Measurements from ENCODE around the gene RIPOR3. TPM values are rescaled to one million over a fixed set of nuclear protein-coding genes. Genes with fewer than 3 reads are reported as not detected.
"Not testable (repeated sequence)": the region's sequence is repeated elsewhere in the genome, so short reads cannot be mapped to it uniquely, and the experiment has no call there.

Gene RIPOR3
- total RNA-seq, 1 donor from 2014 or later: 3.4 TPM

DNA sequence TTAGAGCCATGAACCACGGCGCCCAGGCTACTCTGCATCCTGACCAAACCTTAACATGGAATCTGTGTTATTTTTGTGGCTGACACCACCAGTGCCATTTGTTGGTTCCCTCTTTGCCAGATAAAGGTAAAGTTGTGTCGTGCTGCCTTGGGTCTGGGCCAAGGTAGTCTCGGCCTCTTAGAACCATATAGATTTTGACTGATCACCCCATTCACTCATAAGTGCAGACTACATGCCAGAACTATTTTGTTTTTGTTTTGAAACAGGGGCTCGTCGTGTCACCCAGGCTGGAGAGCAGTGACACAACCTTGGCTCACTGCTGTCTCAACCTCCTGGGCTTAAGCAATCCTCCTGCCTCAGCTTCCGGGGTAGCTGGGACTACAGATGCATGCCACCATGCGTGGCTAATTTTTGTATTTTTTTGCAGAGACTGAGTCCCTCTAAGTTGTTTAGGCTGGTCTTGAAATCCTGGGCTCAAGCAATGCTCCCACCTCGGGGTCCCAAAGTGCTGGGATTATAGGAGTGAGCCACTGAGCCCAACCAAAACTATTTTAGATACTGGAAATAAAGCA lies 19.2 kb upstream of the RIPOR3 start:
- intact Hi-C loops (cut with DNase I): no loop called here
- DNase-seq (ENCODE audit: low spot score): peak; percentile 82

DNA sequence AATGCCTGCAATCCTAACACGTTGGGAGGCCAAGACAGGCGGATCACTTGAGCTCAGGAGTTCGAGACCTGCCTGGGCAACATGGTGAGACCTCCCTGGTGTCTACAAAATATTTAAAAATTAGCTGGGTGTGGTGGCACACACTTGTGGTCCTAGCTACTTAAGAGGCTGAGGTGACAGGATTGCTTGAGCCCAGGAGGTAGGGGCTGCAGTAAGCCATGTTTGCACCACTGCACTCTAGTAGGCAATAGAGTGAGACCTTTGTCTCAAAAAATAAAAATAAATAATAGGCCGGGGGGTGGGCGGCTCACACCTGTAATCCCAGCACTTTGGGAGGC lies 18.3 kb upstream of the RIPOR3 start:
- DNase-seq (ENCODE audit: low spot score): no peak

DNA sequence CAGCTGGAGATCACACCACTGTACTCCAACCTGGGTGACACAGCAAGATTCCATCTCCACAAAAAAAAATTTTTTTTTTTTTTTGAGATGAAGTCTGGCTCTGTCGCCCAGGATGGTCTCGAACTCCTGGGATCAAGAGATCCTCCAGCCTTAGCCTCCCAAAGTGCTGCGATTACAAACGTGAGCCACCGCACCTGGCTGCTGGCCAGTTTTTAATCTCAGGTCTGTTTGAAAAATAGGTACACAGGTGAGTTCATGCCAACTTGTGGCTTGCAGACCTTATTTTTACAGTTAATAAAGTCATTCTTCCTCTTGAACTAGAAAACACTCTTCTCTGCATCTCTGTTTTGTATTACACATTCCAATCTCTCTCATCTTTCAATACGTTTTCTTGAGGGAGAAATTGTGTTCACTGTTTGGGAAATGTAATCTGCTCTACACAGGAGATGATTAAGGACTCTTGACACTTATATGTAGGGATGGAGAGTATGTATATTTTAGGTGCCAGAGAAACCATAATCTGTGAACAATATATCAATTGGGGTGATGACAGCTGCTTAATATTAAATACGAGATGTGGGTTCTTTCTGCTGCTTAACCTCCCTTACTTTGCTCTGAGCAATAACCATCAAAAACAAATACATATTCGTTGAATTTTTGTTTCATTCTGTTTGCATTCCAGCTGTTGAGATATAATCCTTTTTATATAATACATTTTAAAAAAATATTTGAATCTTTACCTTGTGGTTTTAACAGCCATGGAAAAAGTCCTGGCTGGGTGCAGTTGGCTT lies 17.7 kb upstream of the RIPOR3 start:
- no peak for DNase-seq (ENCODE audit: low spot score)
- intact Hi-C loops (cut with DNase I): no loop called here

More for the DNA sequence above, 18.3 kb upstream of the RIPOR3 start:
- intact Hi-C loops (cut with DNase I): no loop called here

DNA sequence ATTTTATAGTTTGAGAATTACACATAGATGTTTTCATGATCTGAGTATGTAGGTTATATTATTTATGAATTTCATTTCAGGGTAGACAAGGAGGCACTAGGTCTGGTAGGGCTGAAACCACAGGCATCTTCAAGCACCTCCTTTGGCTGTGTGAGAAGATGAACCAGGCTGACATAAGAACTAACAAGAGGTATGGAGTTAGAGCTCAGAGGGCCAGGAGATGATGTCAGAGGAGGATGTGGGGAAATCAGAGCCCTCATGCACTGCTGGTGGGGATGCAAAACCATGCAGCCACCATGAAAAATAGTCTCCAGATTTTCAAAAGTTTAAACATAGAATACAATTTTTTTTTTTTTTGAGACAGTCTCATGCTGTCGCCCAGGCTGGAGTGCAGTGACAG lies 13.6 kb upstream of the RIPOR3 start:
- intact Hi-C loops (cut with DNase I): no loop called here

DNA sequence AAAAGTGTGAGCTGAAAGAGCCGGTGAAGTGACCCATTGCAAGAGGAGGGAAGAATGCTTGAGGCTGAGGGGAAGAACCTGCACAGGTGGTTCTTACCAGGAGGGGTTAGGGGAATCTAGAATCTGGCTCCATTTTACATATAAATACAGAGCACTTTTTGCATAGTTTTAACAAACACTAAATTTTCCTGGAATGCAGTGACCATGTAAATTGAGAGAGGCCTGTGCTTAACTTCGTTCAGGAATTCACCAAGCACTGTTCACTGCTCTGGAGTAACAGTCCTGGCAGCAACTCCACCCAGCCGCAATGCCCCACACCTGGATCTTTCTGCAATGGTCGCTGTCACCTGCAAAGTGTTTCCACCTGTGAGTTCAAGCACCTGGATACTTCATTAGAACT lies 13.2 kb upstream of the RIPOR3 start:
- no peak for DNase-seq (ENCODE audit: low spot score)
- intact Hi-C loops (cut with DNase I): no loop called here

More for the DNA sequence above, 13.6 kb upstream of the RIPOR3 start:
- no peak for DNase-seq (ENCODE audit: low spot score)

DNA sequence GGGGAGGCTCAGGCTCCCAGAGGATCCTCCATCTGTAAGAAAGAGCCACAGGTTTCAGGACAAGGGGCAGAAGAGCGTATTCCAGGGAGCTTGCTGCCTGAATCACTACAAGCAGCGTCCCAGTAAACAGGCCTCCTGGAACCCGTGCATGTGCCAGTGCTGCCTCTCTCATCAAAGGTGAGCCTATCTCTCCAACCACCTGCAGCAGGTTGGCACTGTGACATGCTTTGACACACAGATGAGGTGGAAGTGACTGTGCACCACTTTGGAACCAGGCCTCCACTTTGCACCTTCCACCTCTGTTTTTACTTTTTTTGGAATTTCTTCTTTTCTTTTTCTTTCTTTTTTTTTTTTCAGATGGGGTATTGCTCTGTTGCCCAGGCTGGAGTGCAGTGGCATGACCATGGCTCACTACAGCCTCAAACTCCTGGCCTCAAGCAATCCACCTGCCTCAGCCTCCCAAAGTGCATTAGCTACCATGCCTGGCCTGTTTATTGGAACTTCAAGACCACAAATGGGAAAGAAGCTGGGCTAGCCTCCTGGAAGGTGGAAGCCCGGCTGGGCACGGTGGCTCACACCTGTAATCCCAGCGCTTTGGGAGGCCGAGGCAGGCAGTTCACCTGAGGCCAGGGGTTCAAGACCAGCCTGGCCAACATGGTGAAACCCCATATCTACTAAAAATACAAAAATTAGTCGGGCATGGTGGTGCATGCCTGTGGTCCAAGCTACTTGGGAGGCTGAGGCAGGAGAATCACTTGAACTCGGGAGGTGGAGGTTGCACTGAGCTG lies 12.5 kb upstream of the RIPOR3 start:
- intact Hi-C loops (cut with DNase I); DNase-seq (ENCODE audit: low spot score): not testable (repeated sequence)

DNA sequence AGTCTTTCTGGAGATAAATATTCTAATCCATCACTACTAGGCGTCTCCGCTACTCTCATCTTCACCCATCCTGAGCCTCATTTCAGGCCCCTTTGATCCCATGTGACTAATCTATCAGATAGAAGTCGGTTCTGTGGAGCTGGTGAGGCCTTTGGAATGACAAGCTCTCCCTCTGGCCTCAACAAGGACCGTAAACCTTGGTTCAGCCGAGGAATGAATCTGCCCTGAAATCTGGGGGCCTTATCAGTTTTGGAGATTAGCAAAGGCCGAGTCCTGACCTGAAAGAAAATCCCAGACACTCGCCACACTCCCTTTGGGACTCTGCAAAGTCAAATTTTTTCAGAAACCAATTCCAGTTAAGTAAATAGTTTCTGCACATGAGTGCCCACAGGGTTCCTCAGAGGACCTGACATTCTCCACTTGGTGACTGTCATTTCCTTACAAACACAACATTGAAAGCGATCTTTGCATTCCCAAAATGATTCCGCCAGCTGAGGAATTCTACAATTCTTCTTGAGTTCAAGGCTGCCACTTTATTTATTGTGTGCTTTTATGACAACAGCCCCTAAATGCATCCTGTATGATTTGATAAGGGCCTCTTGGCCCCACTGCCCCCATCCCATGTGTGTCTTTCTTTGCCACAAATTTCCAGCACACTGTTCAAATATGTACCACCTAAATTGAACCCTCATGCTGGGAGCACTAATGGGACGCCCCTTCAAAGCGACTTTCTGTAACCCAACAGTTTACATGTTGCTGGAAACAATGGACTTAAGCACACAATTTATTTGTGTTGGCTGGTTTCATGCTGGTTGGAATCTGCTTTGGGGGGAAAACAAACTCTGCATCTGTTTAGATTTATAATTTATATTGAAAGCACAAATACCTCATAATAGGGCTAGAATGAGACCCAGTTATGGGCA lies 10.0 kb upstream of the RIPOR3 start:
- no peak for DNase-seq (ENCODE audit: low spot score)
- intact Hi-C loops (cut with DNase I): no loop called here

DNA sequence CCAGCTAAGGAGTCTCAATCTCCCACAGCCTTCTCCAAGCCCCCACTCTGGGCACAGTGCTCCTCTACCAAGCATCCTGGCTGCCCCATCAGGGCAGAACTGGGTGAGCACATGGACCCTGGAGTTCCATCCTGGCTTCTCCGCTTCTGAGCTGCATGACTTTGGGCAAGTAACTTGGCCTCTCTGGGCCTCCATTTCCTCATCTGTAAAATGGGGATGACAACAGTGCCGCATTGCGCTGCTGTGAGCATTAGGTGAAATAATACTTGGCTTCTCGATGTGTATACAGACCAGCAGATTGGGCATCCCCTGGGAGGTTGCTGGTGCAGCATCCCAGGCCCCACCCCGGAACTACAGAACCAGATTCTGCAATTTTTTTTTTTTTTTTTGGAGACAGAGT lies 8.3 kb upstream of the RIPOR3 start:
- intact Hi-C loops (cut with DNase I): no loop called here
- no peak for DNase-seq (ENCODE audit: low spot score)

DNA sequence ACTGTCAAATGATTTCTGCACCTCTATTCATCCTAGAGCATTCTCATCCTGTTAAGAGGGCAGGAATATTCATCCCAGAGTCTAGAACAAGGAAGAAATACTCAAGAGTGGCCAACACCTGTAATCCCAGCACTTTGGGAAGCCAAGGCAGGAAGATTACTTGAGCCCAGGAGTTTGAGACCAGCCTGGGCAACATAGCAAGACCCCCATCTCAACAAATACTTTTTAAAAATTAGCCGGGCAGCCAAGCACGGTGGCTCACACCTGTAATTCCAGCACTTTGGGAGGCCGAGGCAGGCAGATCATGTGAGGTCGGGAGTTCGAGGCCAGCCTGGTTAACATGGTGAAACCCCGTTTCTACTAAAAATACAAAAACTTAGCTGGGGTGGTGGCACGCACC lies 6.9 kb upstream of the RIPOR3 start:
- DNase-seq (ENCODE audit: low spot score); intact Hi-C loops (cut with DNase I): not testable (repeated sequence)

DNA sequence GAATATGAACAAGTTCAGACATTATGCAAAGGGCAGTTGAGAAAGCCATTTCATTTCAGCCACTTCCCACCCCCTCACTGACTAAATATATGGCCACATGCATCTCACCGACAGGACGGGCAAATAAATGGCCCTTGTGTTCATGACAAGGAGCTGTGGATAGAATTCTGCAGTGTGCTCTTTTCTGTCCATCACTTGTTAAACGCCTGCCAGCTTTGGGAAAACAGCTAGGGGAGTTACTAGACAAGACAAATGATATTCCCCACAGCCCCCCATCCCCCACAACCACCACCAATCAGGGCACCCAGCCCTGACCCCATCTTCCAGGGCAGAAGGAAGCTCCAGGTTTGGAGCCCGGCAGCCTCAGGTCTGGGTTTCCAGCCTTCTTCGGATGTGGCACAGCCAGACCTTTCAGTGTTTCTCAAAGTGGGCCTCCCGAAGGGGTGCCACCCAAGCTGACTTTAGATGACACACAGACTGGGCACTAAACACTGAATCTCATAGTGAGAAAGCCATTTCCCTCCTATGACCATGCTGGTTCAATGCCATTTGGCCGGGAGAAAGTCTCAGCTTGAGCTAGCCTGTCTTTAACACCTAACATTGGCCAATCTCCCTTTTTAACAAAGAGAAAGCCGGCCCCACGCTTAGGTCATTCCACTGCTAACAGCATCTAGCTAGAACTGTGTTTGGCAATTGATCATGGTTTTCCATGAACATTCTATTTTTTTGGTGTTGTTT lies 4.0 kb upstream of the RIPOR3 start:
- intact Hi-C loops (cut with DNase I): no loop called here
- DNase-seq (ENCODE audit: low spot score): no peak

DNA sequence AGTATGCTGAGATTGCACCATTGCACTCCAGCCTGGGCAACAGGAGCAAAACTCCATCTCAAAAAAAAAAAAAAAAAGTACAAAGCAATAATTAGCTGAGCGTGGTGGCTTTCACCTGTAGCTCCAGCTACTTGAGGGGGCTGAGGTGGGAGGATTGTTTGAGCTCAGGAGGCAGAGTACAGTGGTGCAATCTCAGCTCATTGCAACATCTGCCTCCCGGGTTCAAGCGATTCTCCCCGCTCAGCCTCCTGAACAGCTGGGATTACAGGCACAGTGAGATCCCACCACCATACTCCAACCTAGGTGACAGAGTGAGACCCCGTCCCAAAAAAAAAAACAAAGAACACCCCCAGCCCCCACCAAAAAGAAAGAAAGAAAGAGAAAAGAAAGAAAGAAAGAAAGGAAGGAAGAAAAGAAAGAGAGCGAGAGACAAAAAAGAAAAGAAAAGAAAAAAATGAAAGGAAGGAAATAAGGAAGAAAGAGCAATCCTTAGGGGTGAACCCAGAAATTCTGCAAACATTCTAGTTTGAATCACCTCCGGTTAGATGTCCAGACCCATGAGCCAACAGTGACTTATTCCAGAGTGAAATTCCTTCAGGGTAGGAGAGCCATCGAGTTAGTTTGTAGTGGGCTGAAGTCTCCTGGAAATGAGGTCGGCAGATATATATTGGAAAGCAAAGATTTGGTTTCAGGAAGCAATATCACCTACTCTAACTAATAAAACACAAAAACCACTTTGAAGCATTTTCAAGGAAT lies 3.2 kb upstream of the RIPOR3 start:
- intact Hi-C loops (cut with DNase I): no loop called here
- DNase-seq (ENCODE audit: low spot score): no peak

DNA sequence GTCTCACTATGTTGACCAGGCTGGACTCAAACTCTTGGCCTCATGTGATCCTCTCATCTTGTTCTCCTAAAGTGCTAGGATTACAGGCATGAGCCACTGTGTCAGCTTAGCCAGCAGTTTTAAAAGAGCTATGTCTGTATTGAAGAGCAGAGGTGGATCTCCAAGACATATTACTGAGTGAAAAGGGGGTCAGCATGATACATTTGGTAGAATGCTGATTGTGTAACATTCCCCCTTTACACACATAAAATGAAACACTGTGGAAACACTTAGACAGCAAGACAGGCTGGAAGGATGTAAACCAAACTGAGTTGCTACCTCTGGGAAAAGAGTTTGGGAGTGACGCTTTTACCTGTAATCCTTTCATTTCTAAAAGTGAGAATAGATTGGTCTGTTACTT lies 1.7 kb upstream of the RIPOR3 start:
- intact Hi-C loops (cut with DNase I): no loop called here
- no peak for DNase-seq (ENCODE audit: low spot score)

DNA sequence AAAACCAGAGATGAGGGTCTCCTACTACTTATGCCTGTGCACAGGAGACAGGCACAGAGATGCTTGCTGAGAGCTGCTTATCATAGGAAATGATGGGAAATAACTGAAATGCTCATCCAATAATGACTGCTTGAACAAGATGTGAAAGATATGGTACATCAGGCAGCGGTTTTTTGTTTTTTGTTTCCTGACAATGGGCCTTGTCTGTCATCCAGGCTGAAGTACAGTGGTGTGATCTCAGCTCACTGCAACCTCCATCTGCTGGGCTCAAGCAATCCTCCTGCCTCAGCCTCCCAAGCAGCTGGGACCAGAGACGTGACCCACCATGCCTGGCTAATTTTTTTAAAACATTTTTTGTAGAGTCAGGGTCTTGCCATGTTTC lies 1.2 kb upstream of the RIPOR3 start:
- DNase-seq (ENCODE audit: low spot score): no peak
- intact Hi-C loops (cut with DNase I): no loop called here

DNA sequence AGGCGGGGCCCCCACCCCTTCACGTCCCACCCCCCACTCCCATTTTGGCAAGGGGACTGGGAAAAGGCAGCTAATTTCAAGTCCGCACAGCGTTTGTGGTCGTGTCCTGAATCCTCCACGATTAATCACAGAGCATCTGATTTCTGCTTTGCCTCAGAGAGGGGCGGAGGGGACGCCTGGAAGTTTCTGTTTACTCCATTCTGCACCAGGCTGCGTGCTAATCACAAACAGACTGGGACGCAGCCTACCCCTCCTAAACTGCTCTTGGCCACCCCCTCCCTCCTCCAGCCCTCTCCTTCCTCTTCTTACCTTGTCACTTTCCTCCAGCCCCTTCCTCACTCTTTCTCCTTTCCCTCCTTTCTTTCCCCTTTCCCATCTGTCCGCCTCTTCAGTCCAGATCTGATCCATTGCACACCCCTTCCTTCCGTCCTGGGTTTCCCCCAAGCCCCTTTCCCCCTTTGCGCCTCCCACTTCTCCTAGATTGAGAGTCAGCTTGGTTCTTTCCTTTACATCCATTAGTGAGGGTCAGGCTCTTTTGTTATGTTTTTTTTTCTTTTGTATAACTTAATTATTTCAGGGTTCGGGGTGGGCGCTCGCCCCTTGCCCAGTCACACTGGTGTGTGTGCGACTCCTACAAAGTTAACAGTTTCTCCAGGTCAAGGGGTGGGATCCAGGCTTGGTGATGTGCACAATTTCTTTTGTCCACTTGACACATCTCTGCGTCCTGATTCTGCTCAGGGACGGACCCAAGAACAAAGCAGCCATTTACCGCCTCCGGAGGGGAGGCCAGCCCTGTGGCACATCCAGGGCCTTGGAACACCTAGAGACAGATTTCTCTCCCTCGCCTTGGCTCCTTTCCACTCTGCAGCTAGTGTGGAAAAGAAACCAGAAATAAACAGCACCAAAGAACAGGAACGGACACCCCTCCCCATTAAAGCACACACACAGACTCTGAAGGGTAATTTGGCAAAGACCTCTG lies 520 bp upstream of the RIPOR3 start:
- no peak for DNase-seq (ENCODE audit: low spot score)
- intact Hi-C loops (cut with DNase I): no loop called here

DNA sequence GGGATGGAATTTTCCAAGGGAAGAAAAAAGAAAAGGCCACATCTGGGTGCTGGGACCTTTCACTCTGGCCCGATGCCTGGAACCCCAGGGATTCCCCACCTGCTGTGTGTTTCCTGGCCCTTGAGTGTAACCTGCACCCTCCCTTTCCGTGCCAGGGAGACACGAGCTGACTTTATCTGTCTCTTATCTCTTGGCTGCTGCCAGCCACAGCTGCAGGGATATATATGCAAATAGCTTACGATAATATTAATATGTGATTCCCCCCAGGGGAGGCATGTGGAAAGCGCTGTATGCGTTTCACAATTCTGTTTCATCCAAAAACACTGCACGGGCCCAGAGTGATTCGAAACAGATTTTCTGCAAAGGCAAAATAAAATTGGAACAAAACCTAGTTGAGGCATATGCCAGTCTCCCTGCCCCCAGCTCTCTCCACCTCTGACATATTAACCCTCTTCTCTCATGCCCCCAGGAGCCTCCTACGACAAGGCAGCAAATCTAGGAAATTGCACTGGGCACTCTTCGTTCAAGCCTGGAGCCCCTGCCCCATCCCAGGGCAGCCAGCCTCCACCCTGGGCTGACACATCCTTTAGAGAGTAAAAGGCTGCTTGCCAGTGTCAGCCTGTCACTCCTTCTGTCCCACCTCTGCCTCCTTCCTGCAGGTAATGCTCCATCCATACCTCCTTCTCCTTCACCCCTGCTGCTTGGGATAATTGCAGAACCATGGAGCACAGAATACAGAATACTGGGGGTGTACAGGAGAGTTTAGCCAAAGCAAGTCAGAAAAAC lies 1.3 kb downstream of the RIPOR3 start:
- intact Hi-C loops (cut with DNase I): no loop called here
- no peak for DNase-seq (ENCODE audit: low spot score)

DNA sequence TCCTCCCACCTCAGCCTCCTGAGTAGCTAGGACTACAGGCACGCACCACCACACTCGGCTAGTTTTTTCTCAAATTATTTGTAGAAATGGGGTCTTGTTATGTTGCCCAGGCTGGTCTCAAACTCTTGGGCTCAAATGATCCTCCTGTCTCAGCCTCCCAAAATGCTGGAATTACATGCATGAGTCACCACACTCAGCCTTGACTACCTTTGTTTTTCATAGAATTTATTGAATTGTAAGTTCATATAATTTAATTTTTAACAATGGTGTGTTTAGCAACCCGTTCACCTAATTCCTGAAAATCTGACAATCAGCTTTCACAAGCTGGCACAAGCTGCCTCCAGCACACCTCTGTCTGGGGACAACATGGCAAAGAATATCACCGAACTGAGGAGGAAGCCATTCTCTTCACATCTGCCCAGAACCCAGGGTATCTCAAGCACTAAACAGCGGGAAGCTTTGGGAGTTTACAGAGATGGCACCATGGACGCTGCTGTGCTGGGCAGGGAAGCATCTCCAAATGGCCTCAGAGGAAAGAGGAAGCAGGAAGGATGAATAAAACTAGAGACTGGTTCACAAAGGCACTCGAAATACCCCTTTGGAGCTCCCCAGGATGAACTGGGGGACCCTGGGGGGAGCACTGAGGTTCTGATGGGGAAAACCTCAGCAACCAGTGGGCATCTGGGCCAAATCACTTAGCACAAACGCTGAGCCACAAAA lies 2.9 kb downstream of the RIPOR3 start:
- no peak for DNase-seq (ENCODE audit: low spot score)
- intact Hi-C loops (cut with DNase I): no loop called here

All from cardiac septum (tissue), 1 donor.